Fibroblast of upper back skin (primary cell): ENCODE data around the gene SAMD4A.

Experiments
- DNase-seq: peaks from one replicate; pipeline ENCODE4 v3.0.0-alpha.2; 2013

Gene SAMD4A

GRCh38 chr14:54567224-54567638, 303 bp downstream of the SAMD4A start:
- peak; percentile 41 for DNase-seq

- peak; percentile 49 for DNase-seq
Measured at GRCh38 chr14:54567639-54568561, 972 bp downstream of the SAMD4A start.

GRCh38 chr14:54568821-54569595, 2.1 kb downstream of the SAMD4A start:
- peak; percentile 46 for DNase-seq

GRCh38 chr14:54570047-54570446, 3.1 kb downstream of the SAMD4A start:
- no peak for DNase-seq

- DNase-seq = peak; percentile 84
Measured at GRCh38 chr14:54570631-54571415, 3.9 kb downstream of the SAMD4A start.

GRCh38 chr14:54572316-54572715, 5.4 kb downstream of the SAMD4A start:
- no peak for DNase-seq

GRCh38 chr14:54574528-54574927, 7.6 kb downstream of the SAMD4A start:
- peak; percentile 26 for DNase-seq

GRCh38 chr14:54577494-54577893, 10.6 kb downstream of the SAMD4A start:
- no peak for DNase-seq

GRCh38 chr14:54577977-54578376, 11.0 kb downstream of the SAMD4A start:
- DNase-seq = peak; percentile 60

GRCh38 chr14:54579621-54580020, 12.7 kb downstream of the SAMD4A start:
- DNase-seq = peak; percentile 69

- no peak for DNase-seq
Measured at GRCh38 chr14:54580933-54581332, 14.0 kb downstream of the SAMD4A start.

- DNase-seq = no peak
Measured at GRCh38 chr14:54582334-54582733, 15.4 kb downstream of the SAMD4A start.

- DNase-seq = no peak
Measured at GRCh38 chr14:54584097-54584496, 17.2 kb downstream of the SAMD4A start.

- DNase-seq = no peak
Measured at GRCh38 chr14:54585214-54585613, 18.3 kb downstream of the SAMD4A start.

- peak; percentile 75 for DNase-seq
Measured at GRCh38 chr14:54589076-54589475, 22.1 kb downstream of the SAMD4A start.

GRCh38 chr14:54589843-54590242, 22.9 kb downstream of the SAMD4A start:
- peak; percentile 24 for DNase-seq

GRCh38 chr14:54590481-54590880, 23.6 kb downstream of the SAMD4A start:
- DNase-seq = no peak

GRCh38 chr14:54591461-54591860, 24.5 kb downstream of the SAMD4A start:
- DNase-seq = no peak

GRCh38 chr14:54591866-54592265, 24.9 kb downstream of the SAMD4A start:
- DNase-seq = no peak

GRCh38 chr14:54593860-54594259, 26.9 kb downstream of the SAMD4A start:
- DNase-seq = peak; percentile 18

GRCh38 chr14:54594537-54594936, 27.6 kb downstream of the SAMD4A start:
- peak; percentile 40 for DNase-seq

GRCh38 chr14:54597795-54598443, 31.0 kb downstream of the SAMD4A start:
- DNase-seq = peak; percentile 78
